Hepatocyte (in vitro differentiated cells): ENCODE measurements around the gene NFATC4.

Experiments used
- CTCF ChIP-seq: fragments of 200-600 bp; sonication (generic); IDR thresholded peaks from 2 replicates; pipeline ENCODE4 v1.5.1; 2016; ENCODE audit warnings: antibody characterized with exemption, mild to moderate bottlenecking; ENCODE audit not compliant: poor library complexity
- EZH2 ChIP-seq: fragments of 200-600 bp; sonication (generic); IDR thresholded peaks from 2 replicates; pipeline ENCODE4 v1.6.1; 2016; ENCODE audit warnings: antibody characterized with exemption, mild to moderate bottlenecking, borderline replicate concordance
- EZH2phosphoT487 ChIP-seq: fragments of 200-600 bp; sonication (generic); IDR thresholded peaks from one replicate; pipeline ENCODE4 v1.6.1; 2018; ENCODE audit warnings: antibody characterized with exemption, mild to moderate bottlenecking, low read depth, moderate library complexity; ENCODE audit not compliant: unreplicated experiment, severe bottlenecking

GRCh38 chr14:24322672-24323071, 45.3 kb upstream of the NFATC4 start:
- TF ChIP-seq CTCF (no peak), EZH2 (no peak), EZH2phosphoT487 (no peak)
